GM21576 (cell line): ENCODE data around the gene OSBPL6.
"Not testable (repeated sequence)": the region's sequence is repeated elsewhere in the genome, so short reads cannot be mapped to it uniquely, and the experiment has no call there.

Experiments
- ATAC-seq: cut with Tn5 transposase; IDR thresholded peaks from one replicate; pipeline ENCODE4 v1.9.1; 2021; ENCODE audit warnings: mild to moderate bottlenecking, moderate library complexity; ENCODE audit not compliant: unreplicated experiment

Gene OSBPL6

DNA sequence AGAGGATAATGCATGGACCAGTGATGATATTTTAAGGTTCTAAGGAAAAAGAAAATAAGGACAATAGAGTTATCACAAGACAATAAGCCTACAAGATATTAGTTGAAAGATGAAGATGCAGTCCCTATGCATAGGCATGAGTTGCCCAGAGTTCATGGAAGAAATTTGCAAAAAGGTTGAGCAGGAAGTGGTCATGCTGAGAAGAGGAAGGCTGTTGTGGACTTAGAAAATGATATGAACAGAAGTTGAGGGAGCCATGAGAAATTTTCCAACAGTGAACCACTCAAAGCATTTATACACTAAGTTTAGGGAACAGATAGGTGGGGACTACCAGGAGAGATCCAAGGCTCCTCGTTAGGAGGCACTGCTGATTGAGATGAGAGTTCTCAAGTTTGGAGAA is 3.5 kb downstream of the OSBPL6 start:
- no peak for ATAC-seq

DNA sequence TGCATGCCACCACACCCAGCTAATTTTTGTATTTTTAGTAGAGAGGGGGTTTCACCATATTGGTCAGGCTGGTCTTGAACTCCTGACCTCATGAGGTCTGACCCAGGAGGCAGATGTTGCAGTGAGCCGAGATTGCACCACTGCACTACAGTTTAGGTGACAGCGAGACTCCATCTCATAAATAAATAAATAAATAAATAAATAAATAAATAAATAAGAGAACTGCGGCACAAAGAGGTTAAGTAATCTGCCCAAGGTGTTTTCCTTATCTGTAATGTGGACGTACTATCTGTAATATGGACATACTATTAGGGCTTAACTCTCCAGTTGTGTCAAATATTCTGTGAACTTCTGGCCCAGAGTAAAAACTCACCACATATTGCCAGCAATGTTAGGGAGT is 4.1 kb downstream of the OSBPL6 start:
- not testable (repeated sequence) for ATAC-seq

DNA sequence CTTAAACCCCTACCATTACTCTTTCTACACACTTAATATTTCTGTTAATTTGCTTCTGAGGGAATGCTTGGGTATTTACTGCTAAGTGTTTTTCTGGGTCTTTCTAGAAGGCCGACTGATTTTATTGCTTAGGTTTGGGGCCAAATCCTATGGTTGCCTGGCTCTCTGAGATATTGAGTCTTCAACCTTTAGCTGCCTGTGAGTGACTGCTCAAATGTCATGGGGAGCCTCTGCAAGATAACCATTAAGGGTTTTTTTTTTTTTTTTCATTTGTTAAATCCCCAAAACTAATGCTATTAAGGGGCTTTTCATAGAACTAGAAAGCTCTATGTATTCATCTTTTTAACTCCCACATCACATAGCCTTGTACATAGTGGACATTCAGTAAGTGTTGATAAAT is 5.0 kb downstream of the OSBPL6 start:
- ATAC-seq, result no peak

DNA sequence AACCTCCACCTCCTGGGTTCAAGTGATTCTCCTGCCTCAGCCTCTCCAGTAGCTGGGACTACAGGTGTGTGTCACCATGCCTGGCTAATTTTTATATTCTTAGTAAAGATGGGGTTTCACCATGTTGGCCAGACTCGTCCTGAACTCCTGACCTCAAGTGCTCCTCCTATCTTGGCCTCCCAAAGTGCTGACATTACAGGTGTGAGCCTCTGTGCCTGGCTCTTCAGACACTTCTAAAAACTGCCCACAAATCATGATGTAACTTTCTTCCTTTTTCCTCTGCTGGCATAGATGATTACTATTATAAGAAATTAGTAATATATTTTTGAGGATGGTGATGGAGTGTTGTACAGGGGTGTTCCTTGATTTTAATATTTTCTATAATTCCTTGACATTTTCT is 6.0 kb downstream of the OSBPL6 start:
- ATAC-seq, result no peak

DNA sequence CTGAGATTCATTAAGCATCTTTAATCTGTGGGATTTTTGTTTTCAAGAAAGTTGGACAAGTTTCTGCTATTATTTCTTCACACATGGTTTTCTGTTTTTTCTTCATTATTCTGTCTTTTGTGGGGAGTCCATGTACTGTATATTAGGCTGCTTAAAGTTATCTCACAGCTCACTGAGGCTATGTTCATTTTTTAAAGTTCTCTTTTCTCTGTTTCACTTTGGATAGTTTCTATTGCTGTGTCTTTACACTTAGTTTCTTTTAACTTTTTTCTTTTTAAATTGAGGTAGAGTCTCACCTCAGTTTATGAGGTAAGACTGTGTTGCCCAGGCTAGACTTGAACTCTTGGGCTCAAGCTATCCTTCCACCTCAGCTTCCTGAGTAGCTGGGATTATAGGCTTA is 8.6 kb downstream of the OSBPL6 start:
- no peak for ATAC-seq

DNA sequence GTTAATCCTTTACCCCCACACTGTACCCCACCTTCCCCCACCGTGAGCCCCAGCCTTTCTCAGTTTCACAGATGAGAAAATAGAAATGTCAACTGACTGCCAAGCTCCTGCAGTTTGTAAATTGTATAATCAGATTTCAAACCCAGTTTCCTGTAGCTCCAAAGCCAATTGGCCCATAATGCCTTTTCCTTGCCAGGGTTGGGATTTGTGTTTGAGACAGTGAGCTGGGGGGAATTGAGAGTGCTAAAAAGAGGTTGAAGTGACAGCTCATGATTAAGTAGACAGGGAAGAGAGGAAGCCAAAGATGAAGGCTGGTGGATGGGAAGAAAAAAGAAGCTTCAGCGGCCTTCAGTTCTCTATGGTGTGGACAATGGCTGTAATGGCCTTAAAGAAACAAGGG is 10.7 kb downstream of the OSBPL6 start:
- no peak for ATAC-seq

DNA sequence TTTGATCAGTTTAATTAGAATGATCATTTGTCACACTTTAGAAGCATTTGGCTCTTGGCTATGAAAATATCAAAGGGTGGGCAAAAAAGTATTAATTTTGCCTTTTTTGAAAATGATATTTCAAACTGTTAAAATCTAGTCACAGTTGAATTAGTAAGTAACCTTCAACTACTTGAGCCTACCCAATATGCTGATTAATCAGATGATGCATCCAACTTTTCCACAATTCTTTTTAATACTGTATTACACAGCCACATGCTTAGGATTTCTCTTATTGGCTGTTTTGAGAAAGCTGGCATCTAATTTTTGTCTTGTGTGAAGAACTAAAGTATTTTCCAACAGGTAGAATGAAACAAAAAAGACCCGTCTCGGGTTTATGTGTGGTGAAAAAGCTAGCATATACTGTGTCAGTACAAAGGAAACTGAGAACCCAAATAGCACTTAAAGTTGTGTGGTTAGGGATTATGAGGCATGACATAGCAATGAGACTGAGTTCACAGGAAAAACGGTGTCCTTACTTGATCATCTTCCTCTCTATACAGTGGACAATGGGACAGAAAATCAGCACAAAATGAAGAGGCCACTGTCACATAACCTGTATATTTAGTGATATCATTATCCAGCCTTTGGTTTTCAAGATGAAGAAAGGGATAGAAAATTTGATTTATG is 11.7 kb downstream of the OSBPL6 start:
- ATAC-seq, result no peak

DNA sequence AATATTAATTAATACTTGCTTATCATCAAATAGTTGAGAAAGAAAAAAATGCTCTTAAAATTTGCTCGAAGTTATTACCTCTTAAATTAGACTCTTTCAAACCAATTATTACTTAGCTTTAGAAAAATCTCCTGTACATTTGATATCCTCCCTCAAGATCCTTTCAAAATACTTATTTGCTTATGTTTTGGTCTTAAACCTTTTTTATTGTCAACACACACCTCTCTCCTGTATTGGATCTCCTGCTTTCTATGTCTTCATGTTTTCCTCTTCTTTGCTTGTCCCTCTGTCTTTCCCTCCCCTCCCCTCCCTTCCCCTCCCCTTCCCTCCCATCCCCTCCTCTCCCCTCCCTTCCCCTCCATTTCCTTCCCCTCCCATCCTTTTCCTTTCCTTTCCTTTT is 14.0 kb downstream of the OSBPL6 start:
- no peak for ATAC-seq

DNA sequence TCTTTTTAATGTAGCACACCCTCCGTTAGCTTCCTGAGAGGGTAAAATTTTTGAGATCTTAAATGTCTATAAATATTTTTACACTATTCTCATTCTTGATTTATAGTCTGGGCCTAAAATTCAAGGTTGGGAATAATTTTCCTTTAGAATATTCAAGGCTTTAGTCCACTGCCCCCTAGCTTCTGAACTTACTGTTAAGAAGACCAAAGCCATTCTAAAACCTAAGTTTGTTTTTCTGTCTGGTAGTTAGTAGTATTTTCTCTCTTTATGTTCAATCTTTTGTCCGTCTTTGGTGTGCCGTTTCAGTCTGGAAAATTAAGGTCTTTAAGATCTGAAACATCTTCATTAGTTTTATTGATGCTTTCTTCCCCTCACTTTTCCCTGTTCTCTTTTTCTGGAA is 14.5 kb downstream of the OSBPL6 start:
- no peak for ATAC-seq

DNA sequence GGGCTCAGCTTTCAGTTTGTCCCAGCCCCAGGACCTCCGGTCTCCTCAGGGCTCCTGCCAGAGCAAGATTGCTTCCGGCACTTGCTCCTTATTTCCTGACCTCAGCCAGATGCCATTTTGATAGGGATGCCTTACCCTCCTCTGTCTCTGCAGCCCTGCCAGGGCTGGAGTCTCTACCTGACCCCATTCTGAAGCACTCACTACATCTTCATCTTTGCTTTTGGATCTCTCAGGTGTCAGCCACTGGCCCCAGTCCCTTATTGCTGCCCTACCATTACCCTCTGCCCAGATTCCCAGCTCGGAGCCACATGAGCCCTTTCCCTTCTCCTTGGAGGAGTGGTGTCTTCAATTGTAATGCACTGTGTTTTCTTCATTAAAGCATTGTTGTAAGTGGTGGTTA is 17.1 kb downstream of the OSBPL6 start:
- ATAC-seq, result no peak

DNA sequence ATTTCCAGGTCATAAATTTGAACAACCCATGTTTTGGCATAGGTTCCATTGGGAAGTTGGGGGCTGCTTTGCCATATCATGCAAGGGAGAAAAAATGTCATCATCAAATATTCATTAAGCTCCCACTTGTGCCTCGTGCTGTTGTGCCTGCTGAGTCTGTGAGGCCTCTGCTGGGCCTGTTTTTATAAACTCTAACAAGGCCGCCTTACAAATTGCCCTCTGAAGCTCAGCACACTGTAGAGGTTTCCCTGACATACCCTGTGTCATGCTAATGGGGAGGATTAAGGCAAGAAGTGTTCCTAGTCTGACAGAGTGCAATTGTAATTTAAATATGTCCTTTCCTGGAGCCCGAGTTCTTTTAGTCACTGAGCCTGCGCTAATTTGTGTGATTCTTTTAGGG is 17.6 kb downstream of the OSBPL6 start:
- no peak for ATAC-seq

DNA sequence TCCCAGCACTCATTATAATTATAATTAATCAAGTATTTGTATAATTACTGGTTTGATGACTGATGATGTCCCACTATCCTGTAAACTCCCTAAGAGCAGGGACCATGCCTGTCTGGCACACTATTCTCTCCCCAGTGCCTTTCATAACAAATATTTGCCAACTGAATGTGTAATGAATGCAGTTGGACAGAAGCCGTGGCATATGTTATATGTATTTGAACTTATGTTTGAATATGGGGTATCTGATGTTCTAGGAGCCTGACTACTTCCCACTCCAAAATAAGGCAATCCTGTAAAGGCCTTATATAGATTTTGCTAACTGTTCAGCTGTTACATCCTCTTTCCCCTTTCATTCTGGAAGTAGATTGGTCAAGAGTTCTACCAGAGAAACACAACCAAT is 19.7 kb downstream of the OSBPL6 start:
- ATAC-seq, result no peak

DNA sequence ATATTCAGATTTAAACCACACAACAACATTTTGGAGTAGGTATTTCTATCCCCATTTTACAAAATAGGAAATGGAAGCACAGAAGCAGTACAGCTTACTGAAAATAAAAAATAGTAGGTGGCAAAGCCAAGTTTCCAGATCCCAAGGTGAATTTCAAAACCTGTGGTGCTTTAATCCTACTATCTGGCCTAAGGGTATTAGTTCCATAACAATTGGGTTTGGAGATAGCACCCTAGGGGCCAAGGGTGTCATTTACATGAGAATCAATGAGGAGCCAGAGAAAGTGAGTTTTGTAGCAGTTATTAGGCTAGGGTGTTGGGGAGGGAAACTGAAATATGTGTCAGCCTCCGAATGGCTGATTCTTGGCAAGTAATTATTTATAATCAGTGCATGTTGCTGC is 24.9 kb downstream of the OSBPL6 start:
- ATAC-seq, result no peak

DNA sequence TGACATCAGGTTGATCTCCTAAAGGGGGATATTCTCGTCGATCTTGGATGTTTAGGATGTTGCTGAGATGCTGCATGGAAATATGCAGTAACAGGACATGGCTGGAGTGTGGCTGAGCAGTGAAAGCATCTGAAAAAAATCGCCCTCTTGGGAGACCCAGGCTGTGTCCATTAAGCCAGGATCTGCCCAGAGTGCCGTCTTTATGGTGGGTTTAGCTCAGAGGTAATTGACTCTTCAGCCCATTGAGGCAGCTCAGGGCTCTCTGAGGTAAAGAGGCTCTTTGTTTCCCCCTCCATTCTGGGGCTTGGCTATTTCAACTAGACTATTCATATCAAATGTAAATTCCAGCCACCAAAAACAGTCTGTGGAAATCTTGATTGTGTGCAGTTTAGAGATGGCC is 26.5 kb downstream of the OSBPL6 start:
- ATAC-seq, result no peak

DNA sequence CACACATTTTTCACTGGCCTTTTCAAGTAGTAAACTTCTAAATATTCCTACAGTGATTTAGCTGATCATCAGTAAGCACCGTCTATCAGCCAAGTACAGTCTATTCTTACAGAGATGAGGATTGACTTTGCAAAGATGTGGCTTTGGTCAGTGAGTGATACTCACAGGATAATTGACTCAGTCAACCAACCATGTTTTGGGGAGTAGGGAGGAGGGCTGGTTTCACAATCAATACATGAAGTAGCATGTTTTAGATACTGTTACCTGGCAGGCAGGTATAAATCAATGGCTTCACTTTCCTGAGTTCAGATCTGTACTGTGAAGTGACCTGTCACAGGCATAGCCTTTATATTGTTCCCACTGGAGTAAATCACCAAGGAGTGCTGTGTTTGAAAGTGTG is 27.2 kb downstream of the OSBPL6 start:
- no peak for ATAC-seq

DNA sequence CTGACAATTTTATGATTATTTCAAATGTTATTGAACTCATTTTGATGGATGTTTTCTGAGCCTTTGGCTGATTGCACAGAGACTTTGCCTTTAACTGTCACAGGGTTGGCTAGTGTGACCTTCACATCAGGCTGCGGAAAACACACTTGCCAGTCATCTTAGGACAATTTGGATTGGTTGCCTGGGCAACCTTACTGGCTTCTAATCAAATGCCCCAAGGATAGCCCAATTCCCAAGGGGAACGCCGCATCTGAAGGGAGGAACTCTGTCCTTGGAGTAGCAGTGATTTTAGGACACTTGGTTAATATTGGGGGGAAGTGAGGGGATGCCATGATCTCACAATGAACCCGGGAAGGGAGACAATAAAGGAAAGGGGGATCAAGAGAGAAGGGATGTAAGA is 29.5 kb downstream of the OSBPL6 start:
- no peak for ATAC-seq

DNA sequence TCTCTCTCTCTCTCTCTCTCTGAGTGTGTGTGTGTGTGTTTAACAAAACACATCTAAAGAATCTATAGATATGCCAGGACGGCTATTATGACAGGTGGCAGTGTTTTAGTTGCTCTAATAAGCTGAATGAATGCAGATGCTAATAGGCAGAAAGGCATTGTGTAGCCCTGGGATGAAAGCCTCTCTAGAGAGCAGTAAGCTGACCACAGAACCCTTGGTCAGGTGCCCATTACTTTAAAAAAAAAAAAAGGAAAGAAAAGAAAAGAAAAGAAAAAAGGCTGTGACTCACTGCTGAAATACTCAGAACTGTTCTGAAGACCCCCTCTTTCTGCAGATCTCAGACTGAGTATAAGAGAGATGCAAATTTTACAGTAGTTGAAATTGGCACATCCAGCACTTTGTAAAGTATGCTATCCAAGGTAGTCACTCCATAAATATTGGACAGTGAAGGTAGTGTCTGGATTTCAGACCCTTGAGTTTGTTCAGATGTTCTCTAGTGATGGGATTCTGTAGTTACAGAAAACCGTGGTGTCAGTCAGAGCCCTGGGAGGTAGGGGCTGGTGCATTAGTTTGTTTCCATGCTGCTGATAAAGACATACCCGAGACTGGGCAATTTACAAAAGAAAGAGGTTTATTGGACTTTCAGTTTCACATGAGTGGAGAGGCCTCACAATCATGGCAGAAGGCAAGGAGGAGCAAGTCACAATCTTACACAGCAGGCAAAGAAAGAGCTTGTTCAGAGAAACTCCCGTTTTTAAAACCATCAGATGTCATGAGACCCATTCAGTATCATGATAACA is 30.9 kb downstream of the OSBPL6 start:
- ATAC-seq, result no peak

DNA sequence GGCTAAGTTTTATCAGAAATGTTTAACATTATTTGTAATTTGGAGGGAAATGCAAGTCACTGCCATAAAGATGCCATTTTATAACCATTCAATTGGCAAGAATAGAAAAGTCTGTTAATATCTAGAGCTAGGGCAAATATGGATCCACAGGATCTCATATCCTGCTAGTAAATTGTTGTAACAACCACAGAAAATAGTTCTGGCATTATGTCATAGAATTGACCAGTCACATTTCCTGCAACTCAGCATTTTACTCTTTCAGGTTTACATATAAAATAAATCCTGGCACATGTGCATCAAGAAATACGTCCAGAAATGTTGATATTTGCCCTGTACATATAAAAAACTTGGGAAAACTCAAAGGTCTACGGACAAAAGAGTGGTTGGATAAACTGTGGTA is 32.9 kb downstream of the OSBPL6 start:
- ATAC-seq, result no peak

DNA sequence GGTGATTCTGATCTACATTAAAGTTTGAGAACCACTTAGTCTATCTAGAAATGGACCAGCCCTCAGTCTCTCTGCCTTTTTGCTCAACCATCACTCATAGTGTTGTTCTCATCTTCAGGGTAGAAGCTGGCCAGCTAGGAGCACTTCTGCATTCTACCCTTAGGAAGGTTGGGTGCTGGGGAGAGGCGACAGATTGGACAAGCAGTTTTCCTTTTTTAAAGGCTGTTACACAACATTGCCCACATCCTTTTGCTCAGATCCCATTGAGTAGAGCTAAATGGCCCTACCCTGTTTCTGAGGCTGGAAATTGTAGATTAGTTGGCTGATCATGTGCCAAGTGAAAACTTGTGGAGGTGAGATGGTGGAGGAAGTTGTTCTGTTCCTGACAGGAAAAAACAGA is 35.6 kb downstream of the OSBPL6 start:
- ATAC-seq, result no peak

DNA sequence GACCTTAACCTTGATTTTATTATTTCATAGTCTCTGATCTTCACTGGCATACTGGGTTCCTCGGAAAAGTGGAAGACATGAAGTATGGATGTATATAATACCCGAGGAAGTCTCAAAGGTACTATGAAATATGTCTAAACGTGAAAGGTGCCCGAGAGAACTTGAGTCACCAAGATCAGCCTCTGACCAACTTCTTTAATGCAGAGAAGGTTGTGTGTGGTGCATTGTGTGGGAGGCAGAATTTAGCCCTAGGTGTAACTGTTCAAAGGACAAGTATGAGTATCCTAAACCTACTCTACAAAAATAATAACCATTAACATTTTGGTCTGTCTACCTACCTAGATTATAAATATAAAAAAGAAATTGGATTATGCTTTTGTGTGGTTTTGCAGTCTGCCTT is 36.1 kb downstream of the OSBPL6 start:
- no peak for ATAC-seq

DNA sequence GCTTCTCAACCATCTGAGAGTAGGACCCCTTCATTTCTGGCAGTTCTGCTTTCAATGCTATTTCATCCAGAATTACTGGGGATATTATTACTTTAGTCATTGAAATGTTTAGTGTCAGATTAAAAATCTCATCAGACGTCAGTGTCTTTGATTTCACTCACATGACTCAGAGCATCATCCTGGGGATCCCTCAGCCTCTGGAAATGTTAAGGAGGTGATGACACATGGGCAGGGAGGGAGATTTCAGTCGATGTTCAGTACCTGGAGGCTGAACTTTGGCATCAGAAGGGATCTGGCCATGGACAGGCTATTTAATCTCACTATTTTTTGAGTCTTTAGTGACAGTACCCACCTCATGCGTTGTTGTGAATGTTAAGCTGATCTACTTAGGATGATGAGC is 39.1 kb downstream of the OSBPL6 start:
- ATAC-seq, result no peak

DNA sequence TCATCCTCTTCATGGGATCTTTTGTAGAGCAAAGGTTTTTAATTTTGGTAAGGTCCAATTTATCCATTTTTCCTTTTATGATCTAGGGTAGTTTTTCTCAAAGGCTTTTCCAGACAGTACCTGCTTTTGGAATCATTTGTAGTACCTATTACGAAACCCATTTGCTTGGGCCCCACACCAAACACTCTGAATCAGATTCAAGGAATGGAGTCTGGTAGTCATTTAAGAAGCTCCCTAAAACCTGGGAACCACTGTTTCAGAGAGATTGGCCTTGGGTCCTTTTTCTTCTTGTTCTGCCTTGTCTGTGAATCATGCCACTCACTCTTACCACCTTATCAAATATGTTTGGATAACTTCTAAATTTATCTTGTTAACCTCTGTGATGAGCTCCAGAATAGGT is 40.3 kb downstream of the OSBPL6 start:
- no peak for ATAC-seq
